Liver (tissue), 2 donors: ENCODE results near the gene MMP20.

ENCODE experiments used
- GABPA ChIP-seq, 2 donors: IDR thresholded peaks in 1 of 2; conservative IDR thresholded peaks in 1 of 2; 2 replicates each; pipeline ENCODE4 v1.6.1; 2016; ENCODE audit warnings: antibody characterized with exemption in 2 of 2, mild to moderate bottlenecking in 1 of 2, moderate library complexity in 1 of 2
- RAD21 ChIP-seq, 2 donors: IDR thresholded peaks; 2 replicates each; pipeline ENCODE4 v1.6.1; 2016; ENCODE audit warnings: antibody characterized with exemption in 2 of 2, mild to moderate bottlenecking in 2 of 2
- TF ChIP-seq, protein P1 (sequence below): IDR thresholded peaks from 2 replicates; pipeline ENCODE4 v1.6.1; 2016; ENCODE audit warnings: antibody characterized with exemption
- donor health status: healthy.

DNA sequence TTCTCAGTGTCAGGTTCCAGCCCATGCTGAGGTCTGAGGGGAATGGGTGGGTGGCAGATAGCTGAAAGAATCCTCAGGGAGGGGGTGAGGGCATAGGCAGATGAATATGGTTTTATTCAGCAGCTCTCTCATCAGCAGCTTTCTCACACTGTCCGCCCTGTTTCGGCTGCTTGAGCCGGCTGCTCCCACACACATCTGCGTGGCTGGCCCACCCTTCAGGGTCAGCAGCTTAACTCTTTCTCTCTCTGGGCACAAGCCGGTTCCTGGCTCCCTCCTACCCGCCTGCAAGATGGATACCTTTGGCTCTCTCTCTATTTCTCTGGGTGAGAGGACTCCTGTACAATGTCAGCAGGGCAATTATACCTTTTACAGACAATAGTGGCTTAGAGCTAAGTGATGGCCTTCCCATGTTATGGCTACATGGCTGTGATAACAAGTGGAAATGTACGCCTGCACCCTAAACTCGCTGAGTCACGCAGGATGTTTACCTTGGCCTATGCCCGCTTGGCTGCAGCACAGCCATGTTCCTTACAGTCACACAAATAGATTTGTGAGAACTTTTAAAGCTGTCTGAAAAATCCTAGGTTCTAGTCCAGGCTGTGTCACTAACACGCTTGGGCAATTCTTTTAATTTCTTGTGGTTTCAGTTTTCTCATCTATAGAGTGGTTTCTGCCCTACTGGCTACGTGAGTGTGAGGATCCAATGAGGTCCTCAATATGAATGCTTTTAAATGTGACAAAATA is 4.1 kb downstream of the MMP20 start:
- TF ChIP-seq RAD21 (IDR thresholded peaks at IDR 0.05) (no peak), GABPA (IDR thresholded peaks at IDR 0.05 in 1 of 2, conservative IDR thresholded peaks at IDR 0.05 in 1 of 2) (no peak)
- TF ChIP-seq, protein P1, sequence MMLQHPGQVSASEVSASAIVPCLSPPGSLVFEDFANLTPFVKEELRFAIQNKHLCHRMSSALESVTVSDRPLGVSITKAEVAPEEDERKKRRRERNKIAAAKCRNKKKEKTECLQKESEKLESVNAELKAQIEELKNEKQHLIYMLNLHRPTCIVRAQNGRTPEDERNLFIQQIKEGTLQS, result no peak
